Epithelial cell of prostate (primary cell): ENCODE data around the gene ZNF844.
"Not testable (repeated sequence)": the region's sequence is repeated elsewhere in the genome, so short reads cannot be mapped to it uniquely, and the experiment has no call there.

Experiments
- DNase-seq: peaks from one replicate; pipeline ENCODE4 v3.0.0-alpha.2; 2011; ENCODE audit warnings: low read depth, low spot score
- H3K27ac ChIP-seq: fragments of 450-650 bp; 2 replicates; pipeline ENCODE4 v1.5.1; 2017; ENCODE audit warnings: mild to moderate bottlenecking

Gene ZNF844

DNA sequence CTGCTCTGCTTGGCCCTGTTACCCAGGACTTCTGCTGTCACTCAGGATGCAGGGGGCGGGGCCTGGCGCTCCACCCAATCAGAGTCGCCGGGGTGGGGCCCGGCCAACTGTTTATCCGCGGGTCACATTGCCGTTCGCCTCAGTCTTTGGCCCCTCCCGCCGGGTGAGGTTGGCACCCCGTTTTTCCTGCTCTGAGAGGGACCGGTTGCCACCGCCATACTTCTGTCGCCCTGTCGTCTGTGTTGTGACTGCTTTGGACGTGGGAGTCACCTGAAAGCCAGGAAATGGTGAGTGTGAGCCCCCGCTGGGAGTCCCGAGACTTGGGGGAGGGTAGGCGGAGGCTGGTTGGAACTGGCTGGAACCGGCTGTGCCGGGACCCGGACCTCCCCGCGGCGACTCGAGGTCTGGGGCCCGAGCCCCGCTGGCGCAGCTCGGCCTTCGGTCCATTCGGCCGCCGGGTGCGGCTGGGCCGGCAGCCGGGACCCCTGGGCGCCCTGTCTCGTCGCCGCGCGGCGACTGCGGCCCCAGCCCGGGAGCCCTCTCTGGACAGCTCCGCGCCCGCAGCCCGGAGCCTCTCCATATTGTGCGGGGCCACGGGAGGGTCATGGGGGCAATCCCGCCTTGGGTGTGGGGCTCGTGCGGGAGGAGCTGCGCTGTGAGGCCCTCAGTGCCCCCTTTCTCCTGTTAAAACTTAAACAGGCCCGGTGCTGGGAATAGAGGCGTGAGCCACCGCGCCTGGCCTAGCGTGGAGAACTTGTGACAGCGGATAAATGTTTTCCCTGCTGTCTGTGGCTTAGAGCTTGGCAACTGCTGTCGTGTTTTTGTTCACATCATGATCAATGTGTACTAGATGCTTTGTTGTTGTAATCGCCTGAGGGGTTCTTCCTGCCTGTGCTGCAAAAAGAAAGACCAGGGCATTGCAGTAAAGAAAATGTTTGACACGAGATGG, at the start of gene ZNF844:
TSS of gene ZNF844 (plus strand) at position 142 of the 949 bp plus-strand sequence. CDS start at position 285, 143 bp downstream.
- H3K27ac ChIP-seq: peak within 1 kb of the TSS; percentile 31
- peak; percentile 37 for DNase-seq

DNA sequence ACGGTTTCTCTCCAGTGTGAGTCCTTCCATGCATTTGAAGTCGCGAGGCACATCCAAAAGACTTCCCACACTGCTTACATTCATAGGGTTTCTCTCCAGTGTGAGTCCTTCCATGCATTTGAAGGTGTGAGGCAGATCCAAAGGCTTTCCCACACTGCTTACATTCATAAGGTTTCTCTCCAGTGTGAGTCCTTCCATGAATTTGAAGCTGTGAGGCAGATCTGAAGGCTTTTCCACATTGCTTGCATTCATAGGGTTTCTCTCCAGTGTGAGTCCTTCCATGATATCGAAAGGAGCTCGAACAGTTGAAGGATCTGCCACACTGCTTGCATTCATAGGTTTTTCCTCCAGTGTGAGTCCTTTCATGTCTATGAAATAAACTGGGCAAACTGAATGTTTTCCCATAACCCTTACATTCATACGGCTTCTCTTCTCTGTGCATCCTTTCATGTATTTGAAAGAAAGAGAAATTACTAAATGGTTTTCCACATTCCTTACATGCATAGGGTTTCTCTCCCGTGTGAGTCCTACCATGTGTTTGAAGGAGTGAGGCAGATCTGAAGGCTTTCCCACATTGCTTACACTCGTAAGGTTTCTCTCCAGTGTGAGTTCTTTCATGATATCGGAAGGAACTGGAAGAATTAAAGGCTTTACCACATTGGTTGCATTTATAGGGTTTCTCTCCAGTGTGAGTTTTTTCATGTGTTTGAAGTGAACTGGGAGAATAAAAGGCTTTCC, 49.3 kb upstream of the ZNF844 start:
- H3K27ac ChIP-seq: no peak overlapping the region
- DNase-seq: no peak

DNA sequence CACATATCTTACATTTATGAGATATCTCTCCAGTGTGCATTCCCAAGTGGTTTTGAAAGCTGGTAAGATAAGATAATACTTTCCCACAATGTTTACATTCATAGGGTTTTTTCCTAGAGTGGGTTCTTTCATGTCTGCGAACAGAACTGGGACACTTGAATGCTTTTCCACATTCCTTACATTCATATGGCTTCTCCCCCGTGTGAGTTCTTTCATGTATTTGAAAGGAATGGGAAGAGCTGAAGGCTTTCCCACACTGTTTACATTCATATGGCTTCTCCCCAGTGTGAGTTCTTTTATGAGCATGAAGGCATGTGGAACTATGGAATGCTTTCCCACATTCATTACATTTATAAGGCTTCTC, 48.8 kb upstream of the ZNF844 start:
- H3K27ac ChIP-seq: no peak overlapping the region
- no peak for DNase-seq

DNA sequence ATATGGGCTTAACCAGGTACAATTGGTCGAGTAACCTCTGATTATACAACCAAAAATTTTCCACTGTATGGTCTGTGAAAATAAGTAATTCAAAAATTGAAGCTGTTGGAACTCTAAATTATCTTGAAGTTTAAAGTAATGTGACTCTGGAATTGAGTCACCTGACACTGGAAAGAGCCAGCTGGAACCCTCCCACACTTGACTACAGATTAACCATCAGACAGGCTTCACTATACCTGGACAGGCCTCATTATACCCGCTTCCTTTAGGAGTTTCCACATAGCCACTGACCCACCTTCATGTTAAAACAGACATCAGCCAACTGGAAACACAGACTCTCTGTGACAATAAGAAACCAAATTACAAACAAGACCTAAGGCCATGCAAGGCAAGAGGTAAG, 30.3 kb upstream of the ZNF844 start:
- DNase-seq: no peak
- H3K27ac ChIP-seq: no peak overlapping the region

DNA sequence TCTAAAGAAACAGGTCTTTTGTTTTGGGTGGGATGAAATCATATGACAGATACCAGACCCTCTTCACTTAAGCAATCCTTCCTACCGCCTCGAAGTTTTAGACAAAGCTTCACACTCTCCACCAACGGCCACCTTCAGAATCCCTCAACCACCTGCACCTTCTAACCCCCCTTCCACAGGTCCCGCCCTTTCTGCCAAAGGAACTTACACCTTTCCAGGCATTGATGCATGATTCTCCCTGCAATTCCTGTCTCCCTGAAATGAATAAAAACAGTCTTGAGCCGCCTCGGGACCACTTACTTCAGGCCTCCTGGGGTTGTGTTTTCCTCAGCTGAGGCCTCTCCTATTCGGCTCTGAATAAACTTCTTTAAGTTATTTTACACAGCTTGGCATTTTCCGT, 29.9 kb upstream of the ZNF844 start:
- no peak overlapping the region for H3K27ac ChIP-seq
- DNase-seq: no peak

DNA sequence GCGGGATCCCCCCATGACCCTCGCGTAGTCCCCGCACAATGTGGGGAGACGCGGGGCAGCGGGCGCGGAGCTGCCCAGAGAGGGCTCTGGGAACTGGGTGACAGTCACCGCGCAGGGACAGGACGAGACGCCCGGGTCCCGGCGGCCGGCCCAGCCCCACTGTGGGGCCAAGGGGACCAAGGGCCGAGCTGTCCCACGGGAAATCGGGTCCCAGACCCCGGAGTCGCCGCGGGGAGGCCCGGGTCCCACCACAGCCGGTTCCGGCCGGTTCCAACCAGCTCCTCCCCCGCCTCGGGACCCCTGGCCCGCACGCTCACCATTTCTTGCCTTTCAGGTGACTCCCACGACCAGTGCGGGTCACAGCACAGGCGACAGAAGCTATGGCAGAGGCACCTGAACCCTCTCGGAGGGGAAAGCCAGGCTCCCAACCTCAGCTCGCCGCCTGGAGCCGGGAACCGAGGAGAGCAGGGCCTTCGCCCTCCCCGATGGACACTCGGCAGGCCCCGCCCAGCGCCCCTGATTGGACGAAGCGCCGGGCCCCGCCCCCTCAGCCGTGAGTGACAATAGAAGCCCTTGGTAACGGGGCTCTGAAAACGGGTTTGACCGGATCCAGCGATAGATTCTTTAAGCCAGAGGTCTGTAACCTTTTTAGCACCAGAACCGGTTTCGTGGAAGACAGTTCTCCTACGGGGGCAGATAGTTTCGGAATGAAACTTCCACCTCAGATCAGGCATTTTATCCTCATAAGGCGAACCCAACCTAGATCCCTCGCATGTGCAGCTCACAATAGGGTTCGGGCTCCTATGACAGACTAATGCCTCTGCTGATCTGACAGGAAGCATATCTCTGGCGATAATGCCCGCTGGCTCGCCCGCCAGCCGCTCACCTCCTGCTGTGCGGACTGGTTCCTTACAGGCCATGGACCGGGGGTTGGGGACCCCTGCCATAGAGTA, 29.0 kb upstream of the ZNF844 start, which contains the start of gene ZNF433:
TSS of gene ZNF433 (minus strand) at position 460 of the 953 bp plus-strand sequence. CDS start at position 320, 140 bp downstream.
- peak within 1 kb of the TSS; percentile 29 for H3K27ac ChIP-seq

DNA sequence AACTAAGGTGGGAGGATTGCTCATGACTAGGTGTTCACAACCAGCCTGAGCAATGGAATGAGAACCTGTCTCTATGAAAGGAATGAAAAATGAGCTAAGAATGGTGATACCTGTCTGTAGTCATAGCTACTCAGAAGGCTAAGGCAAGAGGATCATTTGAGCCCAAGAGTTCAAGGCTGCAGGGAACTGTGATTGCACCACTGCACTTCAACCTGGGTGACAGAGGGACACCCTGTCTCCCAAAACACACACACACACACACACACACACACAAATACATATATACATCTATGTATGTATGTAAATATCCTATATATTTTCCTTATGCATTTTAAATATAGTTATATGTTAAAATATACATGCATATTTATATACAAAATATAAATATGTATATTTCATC, 21.6 kb upstream of the ZNF844 start:
- H3K27ac ChIP-seq: no peak overlapping the region
- DNase-seq: no peak

More for the DNA sequence above, 29.0 kb upstream of the ZNF844 start, which contains the start of gene ZNF433:
- peak; percentile 50 for DNase-seq

DNA sequence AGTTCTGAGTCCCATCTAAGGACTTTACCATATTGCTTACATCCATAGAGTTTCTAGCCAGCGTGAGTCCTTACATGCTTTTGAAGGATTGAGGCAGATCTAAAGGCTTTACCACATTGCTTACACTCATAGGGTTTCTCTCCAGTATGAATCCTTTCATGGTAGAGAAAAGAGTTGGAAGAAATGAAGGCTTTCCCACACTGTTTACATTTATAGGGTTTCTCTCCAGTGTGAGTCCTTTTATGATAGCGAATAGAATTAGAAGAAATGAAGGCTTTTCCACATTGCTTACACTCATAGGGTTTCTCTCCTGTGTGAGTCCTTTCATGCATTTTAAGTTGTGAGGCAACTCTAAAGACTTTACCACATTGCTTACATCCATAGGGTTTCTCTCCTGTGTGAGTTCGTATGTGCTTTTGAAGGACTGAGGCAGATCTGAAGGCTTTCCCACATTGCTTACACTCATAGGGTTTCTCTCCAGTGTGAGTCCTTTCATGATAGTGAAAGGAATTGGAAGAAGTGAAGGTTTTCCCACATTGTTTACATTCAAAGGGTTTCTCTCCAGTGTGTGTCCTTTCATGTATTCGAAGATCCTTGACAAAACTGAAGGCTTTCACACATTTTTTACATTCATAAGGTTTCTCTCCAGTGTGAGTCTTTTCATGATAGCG, 20.6 kb upstream of the ZNF844 start:
- no peak for DNase-seq
- H3K27ac ChIP-seq: no peak overlapping the region

DNA sequence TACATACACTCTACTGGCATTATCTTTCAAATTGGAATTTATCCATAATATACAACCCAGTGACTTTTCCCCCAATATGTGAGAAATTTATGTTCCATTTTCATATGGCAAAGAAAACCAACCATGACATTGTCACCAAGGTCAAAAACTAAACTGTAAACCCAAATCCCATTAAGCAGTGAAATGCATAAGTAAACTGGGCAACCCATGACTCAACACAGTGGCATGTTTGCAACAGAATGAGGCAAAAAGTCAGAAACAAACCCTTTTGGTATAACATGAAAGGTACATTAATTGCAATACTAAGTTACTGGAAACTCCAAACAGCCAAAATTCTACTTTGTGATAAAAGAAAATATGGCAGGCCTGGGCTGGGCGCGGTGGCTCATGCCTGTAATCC, 16.7 kb upstream of the ZNF844 start:
- no peak for DNase-seq
- no peak overlapping the region for H3K27ac ChIP-seq

DNA sequence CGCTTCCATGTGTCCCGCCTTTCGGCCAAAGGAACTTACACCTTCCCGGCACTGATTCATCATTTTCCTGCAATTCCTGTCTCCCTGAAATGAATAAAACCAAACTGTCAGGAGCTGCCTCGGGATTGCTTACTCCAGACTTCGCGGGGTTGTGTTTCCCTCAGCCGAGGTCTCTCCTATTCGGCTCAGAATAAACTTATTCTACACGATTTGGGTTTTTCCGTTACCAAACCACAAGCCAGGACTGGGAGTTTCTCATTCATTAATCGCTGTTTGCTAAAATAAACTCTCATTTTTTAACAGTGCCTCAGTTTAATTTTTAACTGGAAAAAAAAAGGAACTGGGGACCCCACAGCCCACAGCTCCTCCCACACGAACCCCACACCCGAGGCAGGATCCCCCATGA, 12.4 kb upstream of the ZNF844 start:
- no peak for DNase-seq
- no peak overlapping the region for H3K27ac ChIP-seq

DNA sequence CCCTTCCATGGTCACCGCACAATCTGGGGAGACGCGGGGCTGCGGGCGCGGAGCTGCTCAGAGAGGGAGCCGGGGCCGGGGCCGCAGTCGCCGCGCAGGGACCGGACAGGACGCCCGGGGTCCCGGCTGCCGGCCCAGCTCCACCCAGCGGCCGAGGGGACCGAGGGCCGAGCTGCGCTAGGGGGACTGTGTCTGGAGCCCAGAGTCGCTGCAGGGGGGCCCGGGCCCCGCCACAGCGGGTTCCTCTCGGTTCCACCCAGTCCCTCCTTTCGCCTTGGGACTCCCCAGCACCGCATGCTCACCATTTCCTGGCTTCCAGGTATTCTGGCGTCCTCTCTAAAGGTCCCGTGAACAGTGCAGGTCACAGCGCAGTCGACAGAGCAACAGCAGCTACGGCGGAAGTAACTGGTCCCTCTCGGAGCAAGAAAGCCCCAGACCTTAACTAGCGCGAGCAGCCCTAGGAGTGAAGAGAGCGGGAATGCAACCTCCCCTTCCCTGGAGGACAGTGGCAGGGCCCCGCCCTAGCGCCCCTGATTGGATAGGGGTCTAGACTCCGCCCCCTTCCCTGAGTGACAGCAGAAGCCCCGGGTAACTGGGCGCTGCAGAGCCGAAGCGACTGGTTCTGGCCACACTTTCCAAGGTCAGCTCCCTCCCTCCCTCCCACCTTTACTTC, 11.9 kb upstream of the ZNF844 start, which contains the start of gene ZNF878:
TSS of gene ZNF878 (minus strand) at position 465 of the 673 bp plus-strand sequence. CDS start at position 305, 160 bp downstream.
- DNase-seq: no peak
- no peak within 1 kb of the TSS for H3K27ac ChIP-seq

DNA sequence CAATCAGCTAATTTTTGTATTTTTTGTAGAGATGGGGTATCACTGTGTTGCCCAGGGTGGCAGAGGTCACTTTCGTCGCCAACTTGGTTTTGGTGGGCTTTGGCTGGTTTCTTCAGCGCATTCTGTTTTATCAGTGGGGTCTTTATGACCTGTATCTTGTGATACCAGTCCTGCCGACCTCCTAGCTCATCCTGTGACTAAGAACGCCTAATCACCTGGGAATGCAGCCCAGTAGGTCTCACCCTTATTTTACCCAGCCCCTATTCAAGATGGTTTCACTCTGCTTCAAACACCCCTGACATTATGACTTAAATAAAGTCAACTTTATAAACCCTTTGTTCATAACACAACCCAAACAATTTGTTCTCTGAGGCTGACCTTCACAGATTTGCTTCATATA, 8.7 kb upstream of the ZNF844 start:
- H3K27ac ChIP-seq: no peak overlapping the region
- DNase-seq: no peak

DNA sequence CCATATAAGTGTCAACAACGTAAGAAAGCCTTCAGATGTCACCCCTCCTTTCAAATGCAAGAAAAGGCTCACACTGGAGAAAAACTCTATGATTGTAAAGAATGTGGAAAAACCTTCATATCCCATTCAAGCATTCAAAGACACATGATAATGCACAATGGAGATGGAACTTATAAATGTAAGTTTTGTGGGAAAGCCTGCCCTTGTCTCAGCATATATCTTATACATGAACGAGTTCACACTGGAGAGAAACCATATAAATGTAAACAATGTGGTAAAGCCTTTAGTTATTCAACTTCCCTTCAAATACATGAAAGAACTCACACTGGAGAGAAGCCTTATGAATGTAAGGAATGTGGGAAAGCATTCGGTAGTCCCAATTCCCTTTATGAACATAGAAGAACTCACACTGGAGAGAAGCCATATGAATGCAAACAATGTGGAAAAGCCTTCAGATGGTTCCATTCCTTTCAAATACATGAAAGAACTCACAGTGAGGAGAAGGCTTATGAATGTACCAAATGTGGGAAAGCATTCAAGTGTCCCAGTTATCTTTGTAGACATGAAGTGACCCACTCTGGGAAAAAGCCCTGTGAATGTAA, 11.1 kb downstream of the ZNF844 start:
- no peak for DNase-seq
- H3K27ac ChIP-seq: no peak overlapping the region

DNA sequence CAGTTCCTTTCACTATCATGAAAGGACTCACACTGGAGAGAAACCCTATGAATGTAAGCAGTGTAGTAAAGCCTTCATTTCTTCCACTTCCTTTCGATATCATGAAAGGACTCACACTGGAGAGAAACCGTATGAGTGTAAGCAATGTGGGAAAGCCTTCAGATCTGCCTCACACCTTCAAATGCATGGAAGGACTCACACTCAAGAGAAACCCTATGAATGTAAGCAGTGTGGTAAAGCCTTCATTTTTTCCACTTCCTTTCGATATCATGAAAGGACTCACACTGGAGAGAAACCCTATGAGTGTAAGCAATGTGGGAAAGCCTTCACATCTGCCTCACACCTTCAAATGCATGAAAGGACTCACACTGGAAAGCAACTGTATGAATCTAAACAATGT, 11.8 kb downstream of the ZNF844 start:
- DNase-seq: not testable (repeated sequence)

DNA sequence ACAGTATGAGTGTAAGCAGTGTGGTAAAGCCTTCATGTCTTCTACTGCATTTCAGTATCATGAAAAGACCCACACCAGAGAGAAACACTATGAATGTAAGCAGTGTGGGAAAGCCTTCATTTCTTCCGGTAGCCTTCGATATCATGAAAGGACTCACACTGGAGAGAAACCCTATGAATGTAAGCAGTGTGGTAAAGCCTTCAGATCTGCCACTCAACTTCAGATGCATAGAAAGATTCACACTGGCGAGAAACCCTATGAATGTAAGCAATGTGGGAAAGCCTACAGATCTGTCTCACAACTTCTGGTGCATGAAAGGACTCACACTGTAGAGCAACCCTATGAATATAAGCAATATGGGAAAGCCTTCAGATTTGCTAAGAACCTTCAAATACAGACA, 12.8 kb downstream of the ZNF844 start:
- H3K27ac ChIP-seq: no peak overlapping the region
- DNase-seq: no peak

More for the DNA sequence above, 11.8 kb downstream of the ZNF844 start:
- H3K27ac ChIP-seq: not testable (repeated sequence)

DNA sequence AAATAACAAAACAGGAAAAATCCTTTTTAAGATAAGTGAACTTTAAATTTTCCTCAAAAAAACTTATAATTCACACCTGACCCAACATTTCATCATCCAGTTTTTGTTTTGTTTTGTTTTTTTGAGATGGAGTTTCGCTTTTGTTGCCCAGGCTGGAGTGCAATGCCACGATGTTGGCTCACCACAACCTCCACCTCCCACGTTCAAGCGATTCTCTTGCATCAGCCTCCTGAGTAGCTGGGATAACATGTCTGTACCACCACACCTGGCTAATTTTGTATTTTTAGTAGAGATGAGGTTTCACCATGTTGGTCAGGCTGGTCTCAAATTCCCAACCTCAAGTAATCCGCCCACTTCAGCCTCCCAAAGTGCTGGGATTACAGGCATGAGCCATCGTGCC, 18.8 kb downstream of the ZNF844 start:
- not testable (repeated sequence) for H3K27ac ChIP-seq, DNase-seq

DNA sequence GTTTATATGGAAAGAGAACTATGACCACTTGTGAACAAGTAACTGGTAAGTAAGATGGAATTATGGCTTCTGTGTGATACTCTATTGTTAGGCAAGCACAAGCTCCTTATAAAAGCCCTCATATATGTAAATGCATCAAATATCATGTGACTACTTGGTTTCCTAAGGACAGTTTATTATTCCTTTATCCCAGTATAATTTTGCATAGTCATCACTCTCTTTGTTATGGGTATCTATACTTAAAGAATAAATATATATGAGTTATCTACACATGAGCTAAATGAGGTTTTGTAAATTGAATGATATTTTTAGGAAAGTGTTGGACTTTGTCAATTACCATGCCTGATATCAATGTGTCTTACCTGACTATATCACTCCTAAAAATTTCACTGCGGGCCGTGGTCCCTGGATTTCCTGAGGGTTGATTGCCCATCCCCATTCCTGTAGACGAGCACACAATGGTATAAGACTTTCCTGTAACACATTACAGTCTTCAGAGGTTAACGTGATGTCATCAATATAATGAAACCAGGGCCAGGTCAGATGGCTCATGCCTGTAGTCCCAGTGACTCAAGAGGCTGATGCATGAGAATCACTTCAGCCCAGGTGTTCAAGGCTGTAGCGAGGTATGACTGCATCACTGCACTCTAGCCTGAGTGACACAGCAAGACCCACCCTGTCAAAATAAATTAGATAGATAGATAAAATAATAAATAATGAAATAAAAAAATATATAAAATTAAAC, 20.7 kb downstream of the ZNF844 start:
- no peak overlapping the region for H3K27ac ChIP-seq
- no peak for DNase-seq

DNA sequence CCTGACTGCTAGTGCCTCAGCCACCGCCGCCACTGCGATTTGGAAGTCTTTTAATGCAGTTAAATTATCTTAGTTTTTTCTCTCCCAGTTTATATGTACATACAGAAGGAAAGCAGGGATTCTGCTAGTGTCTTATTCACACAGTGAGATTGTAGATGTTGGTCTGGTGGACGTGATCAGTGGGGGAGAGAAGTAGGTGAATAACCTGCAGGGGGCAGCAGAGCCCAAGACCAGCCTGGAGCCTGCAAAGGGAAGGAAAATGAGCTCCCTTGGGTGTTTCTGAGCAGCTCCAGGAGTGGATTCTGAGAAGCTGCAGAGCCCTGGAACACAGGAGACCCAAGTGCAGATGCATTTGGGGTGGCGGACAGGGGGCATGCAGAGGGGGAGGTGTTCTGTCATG, 26.3 kb downstream of the ZNF844 start:
- DNase-seq: no peak
- no peak overlapping the region for H3K27ac ChIP-seq
